PC-3 (cell line): ENCODE data around the gene CAMK4.

Source experiments
- EZH2 ChIP-seq: fragments of 300-600 bp; sonication (generic); IDR thresholded peaks from one replicate; pipeline ENCODE4 v1.6.1; 2017; ENCODE audit warnings: antibody characterized with exemption, mild to moderate bottlenecking, low read length; ENCODE audit not compliant: unreplicated experiment
- TF ChIP-seq, protein P1 (sequence below): fragments of 300-600 bp; sonication (generic); conservative IDR thresholded peaks from 2 replicates; pipeline ENCODE4 v1.5.1; 2017; ENCODE audit warnings: antibody characterized with exemption, low read depth, mild to moderate bottlenecking, low read length

DNA sequence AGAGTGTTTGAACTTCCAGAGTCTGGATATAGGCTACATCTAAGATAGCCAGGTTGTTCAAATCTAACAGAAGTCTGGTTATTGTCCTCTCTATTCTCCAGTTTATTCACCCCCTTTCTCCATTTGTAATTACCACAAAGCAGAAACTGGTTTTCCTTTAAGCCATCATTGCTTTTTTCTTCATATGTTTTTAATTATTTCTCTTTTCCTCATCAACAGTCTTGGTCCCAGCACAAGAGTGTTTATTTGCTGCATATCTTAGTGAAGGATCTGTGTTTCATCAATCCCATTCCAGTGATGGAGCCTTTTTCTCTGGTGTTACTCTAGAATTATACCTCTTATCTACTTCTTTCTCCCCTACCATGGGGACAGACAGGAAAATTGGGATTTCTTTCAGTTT is 142.2 kb downstream of the CAMK4 start:
- TF ChIP-seq, protein P1, sequence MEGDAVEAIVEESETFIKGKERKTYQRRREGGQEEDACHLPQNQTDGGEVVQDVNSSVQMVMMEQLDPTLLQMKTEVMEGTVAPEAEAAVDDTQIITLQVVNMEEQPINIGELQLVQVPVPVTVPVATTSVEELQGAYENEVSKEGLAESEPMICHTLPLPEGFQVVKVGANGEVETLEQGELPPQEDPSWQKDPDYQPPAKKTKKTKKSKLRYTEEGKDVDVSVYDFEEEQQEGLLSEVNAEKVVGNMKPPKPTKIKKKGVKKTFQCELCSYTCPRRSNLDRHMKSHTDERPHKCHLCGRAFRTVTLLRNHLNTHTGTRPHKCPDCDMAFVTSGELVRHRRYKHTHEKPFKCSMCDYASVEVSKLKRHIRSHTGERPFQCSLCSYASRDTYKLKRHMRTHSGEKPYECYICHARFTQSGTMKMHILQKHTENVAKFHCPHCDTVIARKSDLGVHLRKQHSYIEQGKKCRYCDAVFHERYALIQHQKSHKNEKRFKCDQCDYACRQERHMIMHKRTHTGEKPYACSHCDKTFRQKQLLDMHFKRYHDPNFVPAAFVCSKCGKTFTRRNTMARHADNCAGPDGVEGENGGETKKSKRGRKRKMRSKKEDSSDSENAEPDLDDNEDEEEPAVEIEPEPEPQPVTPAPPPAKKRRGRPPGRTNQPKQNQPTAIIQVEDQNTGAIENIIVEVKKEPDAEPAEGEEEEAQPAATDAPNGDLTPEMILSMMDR = no peak
- no peak for TF ChIP-seq EZH2
